ENCODE results near the gene HOMER1. TPM values are rescaled to one million over a fixed set of nuclear protein-coding genes. Genes with fewer than 3 reads are reported as not detected.

HOMER1 gene
- total and polyA plus RNA-seq, 2 of the 13 experiments (the other 11 are each of a cell fraction or from before 2014, with no cell fraction given): 5.3 to 24.8 TPM

- TF ChIP-seq HNF1A (IDR thresholded peaks at IDR 0.05; ENCODE audit: low read depth): no peak
- no peak for TF ChIP-seq HNF1A (CRISPR knock-in tag; IDR thresholded peaks at IDR 0.05; ENCODE audit: borderline replicate concordance)
- TF ChIP-seq ZNF577 (CRISPR knock-in tag; IDR thresholded peaks at IDR 0.05; ENCODE audit: borderline replicate concordance, low read depth): no peak
- TF ChIP-seq CBX5 (CRISPR knock-in tag; IDR thresholded peaks at IDR 0.05; ENCODE audit: borderline replicate concordance): no peak
- no peak for TF ChIP-seq ZNF33B (CRISPR knock-in tag; IDR thresholded peaks at IDR 0.05)
- no peak for TF ChIP-seq AGO1 (IDR thresholded peaks at IDR 0.05; ENCODE audit: low read depth, low read length, poor library complexity, severe bottlenecking)
- TF ChIP-seq SNAI1 (CRISPR knock-in tag; IDR thresholded peaks at IDR 0.05; ENCODE audit: borderline replicate concordance): no peak
- no peak for TF ChIP-seq AFF4 (CRISPR knock-in tag; IDR thresholded peaks at IDR 0.05)
- TF ChIP-seq ZNF142 (CRISPR knock-in tag; IDR thresholded peaks at IDR 0.05): no peak
- TF ChIP-seq ZBTB43 (CRISPR knock-in tag; conservative IDR thresholded peaks at IDR 0.05): 0 out of 2 replicates have a peak, but pooled peaks have one; percentile 51
- TF ChIP-seq ZNF589 (CRISPR knock-in tag; conservative IDR thresholded peaks at IDR 0.05): no peak
- no peak for TF ChIP-seq BRCA1 (CRISPR knock-in tag; IDR thresholded peaks at IDR 0.05)
- TF ChIP-seq MAFK (conservative IDR thresholded peaks at IDR 0.05 in 1 of 2, IDR thresholded peaks at IDR 0.05 in 1 of 2; ENCODE audit: low read length in 2 of 2): no peak
- no peak for TF ChIP-seq ZNF720 (CRISPR knock-in tag; IDR thresholded peaks at IDR 0.05)
- no peak for TF ChIP-seq KDM2A (CRISPR knock-in tag; IDR thresholded peaks at IDR 0.05; ENCODE audit: borderline replicate concordance, low read depth)
Observed at GRCh38 chr5:79436224-79436623, 77.7 kb downstream of the HOMER1 start (continued).
